B cell (primary cell): Measurements from ENCODE around the gene RASSF8.

Experiments
- EZH2 ChIP-seq: IDR thresholded peaks from 2 replicates; pipeline ENCODE4 v1.6.1; 2012; ENCODE audit warnings: borderline replicate concordance, low read depth, mild to moderate bottlenecking, moderate library complexity, low read length; ENCODE audit not compliant: insufficient read depth, poor library complexity, severe bottlenecking
- TF ChIP-seq, protein P1 (sequence below): fragments of 200-600 bp; IDR thresholded peaks from one replicate; pipeline ENCODE4 v1.8.0; 2022; ENCODE audit warnings: antibody characterized with exemption, mild to moderate bottlenecking

DNA sequence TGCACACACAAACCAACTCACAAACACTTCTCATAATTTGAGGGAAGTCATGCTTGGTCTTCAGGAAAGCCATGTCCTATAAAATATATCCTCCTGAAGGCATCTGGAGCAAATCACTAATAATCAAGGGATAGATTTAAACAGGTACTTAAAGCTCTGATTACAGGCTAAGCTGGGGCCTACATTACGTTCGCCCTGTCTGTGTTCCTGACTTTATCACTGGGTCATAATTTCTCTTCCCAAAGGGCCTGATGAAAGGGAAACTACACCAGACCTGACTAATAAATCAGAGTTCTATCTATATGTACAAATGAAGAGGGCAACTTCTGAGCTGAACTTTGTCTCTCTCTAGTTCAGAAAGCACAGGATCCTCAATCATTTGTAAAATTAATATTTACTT is 43.9 kb upstream of the RASSF8 start:
- TF ChIP-seq, protein P1, sequence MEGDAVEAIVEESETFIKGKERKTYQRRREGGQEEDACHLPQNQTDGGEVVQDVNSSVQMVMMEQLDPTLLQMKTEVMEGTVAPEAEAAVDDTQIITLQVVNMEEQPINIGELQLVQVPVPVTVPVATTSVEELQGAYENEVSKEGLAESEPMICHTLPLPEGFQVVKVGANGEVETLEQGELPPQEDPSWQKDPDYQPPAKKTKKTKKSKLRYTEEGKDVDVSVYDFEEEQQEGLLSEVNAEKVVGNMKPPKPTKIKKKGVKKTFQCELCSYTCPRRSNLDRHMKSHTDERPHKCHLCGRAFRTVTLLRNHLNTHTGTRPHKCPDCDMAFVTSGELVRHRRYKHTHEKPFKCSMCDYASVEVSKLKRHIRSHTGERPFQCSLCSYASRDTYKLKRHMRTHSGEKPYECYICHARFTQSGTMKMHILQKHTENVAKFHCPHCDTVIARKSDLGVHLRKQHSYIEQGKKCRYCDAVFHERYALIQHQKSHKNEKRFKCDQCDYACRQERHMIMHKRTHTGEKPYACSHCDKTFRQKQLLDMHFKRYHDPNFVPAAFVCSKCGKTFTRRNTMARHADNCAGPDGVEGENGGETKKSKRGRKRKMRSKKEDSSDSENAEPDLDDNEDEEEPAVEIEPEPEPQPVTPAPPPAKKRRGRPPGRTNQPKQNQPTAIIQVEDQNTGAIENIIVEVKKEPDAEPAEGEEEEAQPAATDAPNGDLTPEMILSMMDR = no peak
- TF ChIP-seq EZH2 = no peak
